IMR-90 (cell line): Measurements from ENCODE around the gene TECPR2. TPM values are rescaled to one million over a fixed set of nuclear protein-coding genes. Genes with fewer than 3 reads are reported as not detected.

Experiments
- ATAC-seq: fragments of 200-7000 bp; cut with Tn5 transposase; 2 replicates; pipeline ENCODE4 v1.9.1; 2020; ENCODE audit warnings: low read depth, mild to moderate bottlenecking, moderate library complexity
- BruUV-seq: library from RNA; stranded (reverse); fragments of 400-500 nt; replicated peaks from 2 replicates; lab custom pipeline; 2021; lab: Mats Ljungman, UMichigan
- CTCF ChIA-PET: fragments of 300-600 bp; formaldehyde crosslinking; extraction: SDS; loops from one replicate; lab custom pipeline; 2021; ENCODE audit warnings: antibody characterized with exemption; lab: Yijun Ruan, JAX
- POLR2A ChIA-PET: fragments of 300-600 bp; sonication (Branson Sonifier 250); formaldehyde crosslinking; loops from one replicate; lab custom pipeline; 2022; ENCODE audit warnings: antibody characterized with exemption; ENCODE audit not compliant: unreplicated experiment; lab: Charles Lee
- DNase-seq: peaks from one replicate; pipeline ENCODE4 v3.0.0; 2013
- H2AFZ ChIP-seq: replicated peaks from 2 replicates; pipeline ENCODE3; 2013; ENCODE audit warnings: low read length, mild to moderate bottlenecking; ENCODE audit not compliant: poor library complexity
- H2AK5ac ChIP-seq: 2 replicates; pipeline ENCODE4 v1.6.1; 2013; ENCODE audit warnings: low read depth, low read length, inconsistent platforms
- H2AK9ac ChIP-seq: replicated peaks from 2 replicates; pipeline ENCODE3; 2013; ENCODE audit warnings: mild to moderate bottlenecking, low read depth, low read length, moderate library complexity; ENCODE audit not compliant: poor library complexity
- H2BK120ac ChIP-seq: 2 replicates; pipeline ENCODE4 v1.6.1; 2013; ENCODE audit warnings: low read depth, low read length, inconsistent platforms
- H2BK15ac ChIP-seq: 3 replicates; pipeline ENCODE4 v1.6.1; 2013; ENCODE audit warnings: low read depth, low read length, inconsistent platforms
- H2BK20ac ChIP-seq: 2 replicates; pipeline ENCODE4 v1.6.1; 2013; ENCODE audit warnings: low read depth, mild to moderate bottlenecking, inconsistent platforms, low read length, moderate library complexity
- H2BK5ac ChIP-seq: 2 replicates; pipeline ENCODE4 v1.6.1; 2013; ENCODE audit warnings: mild to moderate bottlenecking, low read depth, low read length, inconsistent platforms; ENCODE audit not compliant: poor library complexity, severe bottlenecking
- H3K14ac ChIP-seq: replicated peaks from 2 replicates; pipeline ENCODE4 v1.6.1; 2013; ENCODE audit warnings: low read depth, low read length, inconsistent platforms
- H3K18ac ChIP-seq: 2 replicates; pipeline ENCODE4 v1.6.1; 2013; ENCODE audit warnings: low read depth, low read length, control low read depth
- H3K23ac ChIP-seq: 2 replicates; pipeline ENCODE4 v1.6.1; 2013; ENCODE audit warnings: low read depth, low read length, inconsistent platforms
- H3K27ac ChIP-seq: 2 replicates; pipeline ENCODE4 v1.5.1; 2013; ENCODE audit warnings: mild to moderate bottlenecking, control low read depth, low read length; ENCODE audit not compliant: insufficient read depth
- H3K27me3 ChIP-seq: 2 replicates; pipeline ENCODE4 v1.6.1; 2013; ENCODE audit warnings: low read length; ENCODE audit not compliant: control insufficient read depth, insufficient read depth
- H3K36me3 ChIP-seq: 2 replicates; pipeline ENCODE4 v1.6.1; 2013; ENCODE audit warnings: low read length, mixed read lengths; ENCODE audit not compliant: control insufficient read depth, insufficient read depth
- H3K4ac ChIP-seq: 2 replicates; pipeline ENCODE4 v1.6.1; 2013; ENCODE audit warnings: low read depth, low read length, inconsistent platforms
- H3K4me1 ChIP-seq: 2 replicates; pipeline ENCODE4 v1.6.1; 2013; ENCODE audit warnings: low read length, mixed read lengths; ENCODE audit not compliant: control insufficient read depth, insufficient read depth
- H3K4me2 ChIP-seq: 2 replicates; pipeline ENCODE4 v1.6.1; 2013; ENCODE audit warnings: low read depth, mild to moderate bottlenecking, control low read depth, low read length, moderate library complexity
- H3K4me3 ChIP-seq: 2 replicates; pipeline ENCODE4 v1.5.1; 2013; ENCODE audit warnings: low read depth, mild to moderate bottlenecking, control low read depth, low read length, moderate library complexity; ENCODE audit not compliant: insufficient read depth
- H3K56ac ChIP-seq: 2 replicates; pipeline ENCODE4 v1.6.1; 2013; ENCODE audit warnings: low read length, inconsistent platforms; ENCODE audit not compliant: insufficient read depth; ENCODE audit errors: extremely low read depth
- H3K79me1 ChIP-seq, 2 experiments: 2 replicates each; pipeline ENCODE4 v1.6.1; 2013; ENCODE audit warnings: low read length in 2 of 2, inconsistent platforms in 1 of 2, low read depth in 1 of 2
- H3K9ac ChIP-seq: 2 replicates; pipeline ENCODE4 v1.6.1; 2013; ENCODE audit warnings: low read depth, low read length, control low read depth
- H3K9me1 ChIP-seq: 2 replicates; pipeline ENCODE4 v1.6.1; 2013; ENCODE audit warnings: low read length, inconsistent platforms; ENCODE audit not compliant: insufficient read depth
- H3K9me3 ChIP-seq: 2 replicates; pipeline ENCODE4 v1.6.1; 2013; ENCODE audit warnings: low read length; ENCODE audit not compliant: control insufficient read depth, insufficient read depth
- H4K20me1 ChIP-seq: 2 replicates; pipeline ENCODE4 v1.6.1; 2013; ENCODE audit warnings: low read length, inconsistent platforms; ENCODE audit not compliant: insufficient read depth
- H4K5ac ChIP-seq: 2 replicates; pipeline ENCODE4 v1.6.1; 2013; ENCODE audit warnings: mild to moderate bottlenecking, low read depth, low read length, control low read depth
- H4K8ac ChIP-seq, 2 experiments: 2 replicates each; pipeline ENCODE4 v1.6.1; 2013; ENCODE audit warnings: low read depth in 2 of 2, low read length in 2 of 2, control low read depth in 1 of 2, inconsistent platforms in 1 of 2
- H4K91ac ChIP-seq: 2 replicates; pipeline ENCODE4 v1.6.1; 2013; ENCODE audit warnings: low read depth, low read length, inconsistent platforms; ENCODE audit not compliant: insufficient read depth
- MXI1 ChIP-seq: IDR thresholded peaks from 2 replicates; pipeline ENCODE4 v1.6.1; 2012; ENCODE audit warnings: low read depth, mild to moderate bottlenecking, low read length, moderate library complexity, borderline replicate concordance
- RAD21 ChIP-seq: IDR thresholded peaks from 2 replicates; pipeline ENCODE4 v1.6.1; 2012; ENCODE audit warnings: low read length, improper control_type of control experiment
- RFX5 ChIP-seq: IDR thresholded peaks from 2 replicates; pipeline ENCODE4 v1.8.0; 2012; ENCODE audit warnings: low read depth, mild to moderate bottlenecking, low read length, moderate library complexity
- WGBS, 2 experiments: methylation state at CpG; one replicate each; pipeline versions ENCODE4 v1.1.5 to v1.1.7; 2013; ENCODE audit warnings: missing lambda C conversion rate in 2 of 2; ENCODE audit not compliant: insufficient read length in 1 of 2; ENCODE audit errors: extremely low coverage in 2 of 2; 5-methylcytosine and 5-hydroxymethylcytosine counted together
- dilution Hi-C: fragments of 300-500 bp; cut with HindIII; formaldehyde crosslinking; loops from one replicate; pipeline ENCODE4 v1.14.3; 2018; ENCODE audit warnings: low sequenced_read_pairs; ENCODE audit not compliant: unreplicated experiment
- in situ Hi-C: fragments of 300-500 bp; cut with MboI; formaldehyde crosslinking; loops from 3 replicates; pipeline ENCODE4 v1.14.3; 2019; ENCODE audit warnings: low sequenced_read_pairs, inconsistent platforms, mixed read lengths
- intact Hi-C: fragments of 100-400 bp; cut with micrococcal nuclease; formaldehyde crosslinking; loops from 2 replicates; pipeline ENCODE4 v1.10.0; 2022
- polyA plus RNA-seq, 3 experiments: library from polyadenylated mRNA; depleted of rRNA; stranded (reverse); fragments of >200 nt; gene quantifications; 2 replicates each; pipeline ENCODE4 v1.2.3, GENCODE V29; 2012; ENCODE audit warnings: low replicate concordance in 1 of 3
- total RNA-seq: library from RNA; depleted of rRNA; stranded (reverse); fragments of >200 nt; gene quantifications from 2 replicates; pipeline ENCODE4 v1.2.3, GENCODE V29; 2012

The TECPR2 gene
- total and polyA plus RNA-seq, 2 of the 4 experiments (the other 2 are of a cell fraction): 9.5 to 11.7 TPM

GRCh38 chr14:102348376-102348775, 14.4 kb upstream of the TECPR2 start:
- no peak overlapping the region for H3K4ac ChIP-seq
- intact Hi-C loops: no loop called here
- in situ Hi-C loops: no loop called here
- H3K36me3 ChIP-seq: peaks cover 50% of the 10 kb centered on the region
- CTCF ChIA-PET: no interaction called here
- H4K91ac ChIP-seq: no peak overlapping the region
- dilution Hi-C loops: no loop called here
- H4K8ac ChIP-seq: no peak overlapping the region
- no peak overlapping the region for H3K56ac ChIP-seq
- POLR2A ChIA-PET: no interaction called here
- H3K4me2 ChIP-seq: no peak overlapping the region
- H3K9me1 ChIP-seq: peaks cover 3% of the 10 kb centered on the region; the same call in 1 of the 2 replicates
- H2AK9ac ChIP-seq: no peak overlapping the region
- H3K9ac ChIP-seq: no peak overlapping the region
- DNase-seq (no peak), ATAC-seq (no peak)
- H3K18ac ChIP-seq: no peak overlapping the region
- H2BK15ac ChIP-seq: no peak overlapping the region
- no TSS peak for BruUV-seq
- H3K4me1 ChIP-seq: no peaks in the 10 kb centered on the region
- TF ChIP-seq RFX5: no peak
- TF ChIP-seq RAD21: no peak
- no peak for TF ChIP-seq MXI1
- no peak overlapping the region for H2BK5ac ChIP-seq
- WGBS, 2 experiments: 94% methylated on average over 9 of the region's 16 CpGs; no CpG with 5 or more reads in 1 of the 2 experiments
- H2AK5ac ChIP-seq: no peak overlapping the region
- H3K23ac ChIP-seq: no peak overlapping the region
- H3K27me3 ChIP-seq: no peaks in the 10 kb centered on the region
- H4K20me1 ChIP-seq: no peaks in the 10 kb centered on the region; the same call in 1 of the 2 replicates
- H4K5ac ChIP-seq: no peak overlapping the region
- H3K4me3 ChIP-seq: no peak overlapping the region
- H2BK20ac ChIP-seq: no peak overlapping the region
- no peak overlapping the region for H3K27ac ChIP-seq
- peaks cover 4 to 5% of the 10 kb centered on the region in 2 experiments; a peak in 2 of 4 replicates for H3K79me1 ChIP-seq
- H3K9me3 ChIP-seq: no peaks in the 10 kb centered on the region
- no peak overlapping the region for H2BK120ac ChIP-seq
- H2AFZ ChIP-seq: no peak overlapping the region
- no peak overlapping the region for H3K14ac ChIP-seq
